ENCODE data around the gene SLC22A15.

DNA sequence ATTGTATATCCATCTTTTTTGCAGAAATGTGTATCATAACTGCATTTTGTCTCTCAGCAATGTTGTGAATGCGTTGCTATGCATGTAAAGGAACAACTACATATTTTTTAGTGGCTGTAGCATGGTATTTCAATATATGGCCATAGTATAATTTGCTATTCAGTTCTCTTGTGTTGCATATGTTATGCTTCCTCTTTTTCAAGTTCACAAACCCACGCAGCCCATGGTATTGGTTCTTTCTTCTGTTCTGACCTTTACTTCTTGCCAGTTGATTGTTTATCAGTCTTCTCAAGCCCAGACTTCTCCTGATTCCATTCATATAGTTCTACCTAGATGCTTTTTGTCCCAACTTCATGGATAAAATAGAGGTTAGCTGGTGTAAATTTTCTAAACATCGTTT lies 6.1 kb downstream of the SLC22A15 start:
- TF ChIP-seq, protein P1, sequence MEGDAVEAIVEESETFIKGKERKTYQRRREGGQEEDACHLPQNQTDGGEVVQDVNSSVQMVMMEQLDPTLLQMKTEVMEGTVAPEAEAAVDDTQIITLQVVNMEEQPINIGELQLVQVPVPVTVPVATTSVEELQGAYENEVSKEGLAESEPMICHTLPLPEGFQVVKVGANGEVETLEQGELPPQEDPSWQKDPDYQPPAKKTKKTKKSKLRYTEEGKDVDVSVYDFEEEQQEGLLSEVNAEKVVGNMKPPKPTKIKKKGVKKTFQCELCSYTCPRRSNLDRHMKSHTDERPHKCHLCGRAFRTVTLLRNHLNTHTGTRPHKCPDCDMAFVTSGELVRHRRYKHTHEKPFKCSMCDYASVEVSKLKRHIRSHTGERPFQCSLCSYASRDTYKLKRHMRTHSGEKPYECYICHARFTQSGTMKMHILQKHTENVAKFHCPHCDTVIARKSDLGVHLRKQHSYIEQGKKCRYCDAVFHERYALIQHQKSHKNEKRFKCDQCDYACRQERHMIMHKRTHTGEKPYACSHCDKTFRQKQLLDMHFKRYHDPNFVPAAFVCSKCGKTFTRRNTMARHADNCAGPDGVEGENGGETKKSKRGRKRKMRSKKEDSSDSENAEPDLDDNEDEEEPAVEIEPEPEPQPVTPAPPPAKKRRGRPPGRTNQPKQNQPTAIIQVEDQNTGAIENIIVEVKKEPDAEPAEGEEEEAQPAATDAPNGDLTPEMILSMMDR (conservative IDR thresholded peaks at IDR 0.05; ENCODE audit: low read depth in 2 of 2): no peak
- TF ChIP-seq JUNB (IDR thresholded peaks at IDR 0.05; ENCODE audit: unreplicated experiment) (no peak), EZH2phosphoT487 (IDR thresholded peaks at IDR 0.05; ENCODE audit: unreplicated experiment) (no peak), POLR2AphosphoS5 (IDR thresholded peaks at IDR 0.05; ENCODE audit: low read depth) (no peak), CREB1 (CRISPR knock-in tag; IDR thresholded peaks at IDR 0.05; ENCODE audit: low read depth) (no peak), EZH2 (IDR thresholded peaks at IDR 0.05; ENCODE audit: low read depth, unreplicated experiment) (no peak)
- TF ChIP-seq, protein P2, sequence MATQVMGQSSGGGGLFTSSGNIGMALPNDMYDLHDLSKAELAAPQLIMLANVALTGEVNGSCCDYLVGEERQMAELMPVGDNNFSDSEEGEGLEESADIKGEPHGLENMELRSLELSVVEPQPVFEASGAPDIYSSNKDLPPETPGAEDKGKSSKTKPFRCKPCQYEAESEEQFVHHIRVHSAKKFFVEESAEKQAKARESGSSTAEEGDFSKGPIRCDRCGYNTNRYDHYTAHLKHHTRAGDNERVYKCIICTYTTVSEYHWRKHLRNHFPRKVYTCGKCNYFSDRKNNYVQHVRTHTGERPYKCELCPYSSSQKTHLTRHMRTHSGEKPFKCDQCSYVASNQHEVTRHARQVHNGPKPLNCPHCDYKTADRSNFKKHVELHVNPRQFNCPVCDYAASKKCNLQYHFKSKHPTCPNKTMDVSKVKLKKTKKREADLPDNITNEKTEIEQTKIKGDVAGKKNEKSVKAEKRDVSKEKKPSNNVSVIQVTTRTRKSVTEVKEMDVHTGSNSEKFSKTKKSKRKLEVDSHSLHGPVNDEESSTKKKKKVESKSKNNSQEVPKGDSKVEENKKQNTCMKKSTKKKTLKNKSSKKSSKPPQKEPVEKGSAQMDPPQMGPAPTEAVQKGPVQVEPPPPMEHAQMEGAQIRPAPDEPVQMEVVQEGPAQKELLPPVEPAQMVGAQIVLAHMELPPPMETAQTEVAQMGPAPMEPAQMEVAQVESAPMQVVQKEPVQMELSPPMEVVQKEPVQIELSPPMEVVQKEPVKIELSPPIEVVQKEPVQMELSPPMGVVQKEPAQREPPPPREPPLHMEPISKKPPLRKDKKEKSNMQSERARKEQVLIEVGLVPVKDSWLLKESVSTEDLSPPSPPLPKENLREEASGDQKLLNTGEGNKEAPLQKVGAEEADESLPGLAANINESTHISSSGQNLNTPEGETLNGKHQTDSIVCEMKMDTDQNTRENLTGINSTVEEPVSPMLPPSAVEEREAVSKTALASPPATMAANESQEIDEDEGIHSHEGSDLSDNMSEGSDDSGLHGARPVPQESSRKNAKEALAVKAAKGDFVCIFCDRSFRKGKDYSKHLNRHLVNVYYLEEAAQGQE (IDR thresholded peaks at IDR 0.05; ENCODE audit: unreplicated experiment): no peak

Measured in GM23338 (cell line).